Measurements from ENCODE around the gene CKM. TPM values are rescaled to one million over a fixed set of nuclear protein-coding genes. Genes with fewer than 3 reads are reported as not detected.

The CKM gene
- total and polyA plus RNA-seq, 2 of the 4 experiments (the other 2 are of a cell fraction): not detected

DNA sequence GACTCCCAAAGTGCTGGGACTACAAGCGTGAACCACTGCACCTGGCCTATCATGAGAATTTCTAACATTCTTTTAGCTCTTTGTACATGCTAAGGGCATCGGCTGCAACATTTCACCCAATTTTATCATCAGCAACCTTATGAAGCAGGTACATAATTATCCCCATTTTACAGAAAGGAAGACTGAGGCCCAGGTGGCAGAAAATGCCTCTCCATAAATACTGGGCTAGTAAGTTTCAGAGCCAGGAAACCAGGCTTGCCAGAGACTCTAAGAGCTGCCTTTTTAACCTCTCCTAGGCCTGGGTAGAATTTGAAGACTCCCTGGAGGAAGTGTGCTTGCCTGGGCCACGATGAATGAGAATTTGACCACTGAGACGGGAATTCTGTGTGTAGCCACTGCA lies 45.5 kb upstream of the CKM start:
- ATAC-seq (ENCODE audit: low read depth): no peak
- H3K4ac ChIP-seq (ENCODE audit: low read depth, low read length): no peak overlapping the region
- 88% methylated on average over 2 of the region's 4 CpGs; no CpG with 5 or more reads in 1 of the 2 experiments for WGBS, 2 experiments (ENCODE audit: extremely low coverage in 2 of 2, insufficient read length in 1 of 2)
- dilution Hi-C loops (cut with HindIII; ENCODE audit: low sequenced_read_pairs, unreplicated experiment) (no loop called here), intact Hi-C loops (cut with micrococcal nuclease) (no loop called here), in situ Hi-C loops (cut with MboI; ENCODE audit: low sequenced_read_pairs) (no loop called here)
- BruUV-seq (replicated peaks): no TSS peak
- no peak overlapping the region for H3K18ac ChIP-seq (ENCODE audit: low read depth, low read length)
- H2BK20ac ChIP-seq (ENCODE audit: low read depth, low read length): no peak overlapping the region
- no peak overlapping the region for H3K23ac ChIP-seq (ENCODE audit: low read depth, low read length)
- CTCF ChIA-PET: interaction anchor here (1.1 kb wide), 1 partner anchor 71 kb away, joined by 3 read pairs; no protein-coding TSS in a partner anchor
- H4K8ac ChIP-seq (ENCODE audit: low read depth in 2 of 2, low read length in 2 of 2): no peak overlapping the region
- H4K20me1 ChIP-seq (ENCODE audit: insufficient read depth, low read length): no peaks in the 10 kb centered on the region
- H3K27me3 ChIP-seq (ENCODE audit: control insufficient read depth, insufficient read depth, low read length): no peaks in the 10 kb centered on the region
- DNase-seq: no peak
- H3K4me1 ChIP-seq (ENCODE audit: control insufficient read depth, insufficient read depth, low read length): peaks cover 4% of the 10 kb centered on the region
- no peak overlapping the region for H2AK5ac ChIP-seq (ENCODE audit: low read depth, low read length)
- H3K79me1 ChIP-seq (ENCODE audit: low read depth in 1 of 2, low read length in 2 of 2): peaks cover 21 to 35% of the 10 kb centered on the region in 2 experiments
- H2AK9ac ChIP-seq (replicated peaks; ENCODE audit: low read depth, low read length, poor library complexity): no peak overlapping the region
- TF ChIP-seq RAD21 (IDR thresholded peaks at IDR 0.05; ENCODE audit: low read length): no peak
- H4K91ac ChIP-seq (ENCODE audit: insufficient read depth, low read depth, low read length): no peak overlapping the region
- H2AFZ ChIP-seq (replicated peaks; ENCODE audit: low read length, poor library complexity): no peak overlapping the region
- H3K4me2 ChIP-seq (ENCODE audit: low read depth, low read length): no peak overlapping the region
- no peak overlapping the region for H2BK15ac ChIP-seq (ENCODE audit: low read depth, low read length)
- peaks cover 15% of the 10 kb centered on the region for H3K36me3 ChIP-seq (ENCODE audit: control insufficient read depth, insufficient read depth, low read length)
- H3K4me3 ChIP-seq (ENCODE audit: insufficient read depth, low read depth, low read length): no peak overlapping the region
- no peak overlapping the region for H4K5ac ChIP-seq (ENCODE audit: low read depth, low read length)
- H3K9me1 ChIP-seq (ENCODE audit: insufficient read depth, low read length): peaks cover 9% of the 10 kb centered on the region
- no peak overlapping the region for H2BK120ac ChIP-seq (ENCODE audit: low read depth, low read length)
- no peak overlapping the region for H3K56ac ChIP-seq (ENCODE audit: extremely low read depth, insufficient read depth, low read length)
- no peak overlapping the region for H3K9ac ChIP-seq (ENCODE audit: low read depth, low read length)
- no peaks in the 10 kb centered on the region for H3K9me3 ChIP-seq (ENCODE audit: control insufficient read depth, insufficient read depth, low read length)
- H3K27ac ChIP-seq (ENCODE audit: insufficient read depth, low read length): no peak overlapping the region
- no peak overlapping the region for H3K14ac ChIP-seq (replicated peaks; ENCODE audit: low read depth, low read length)
- H2BK5ac ChIP-seq (ENCODE audit: low read depth, low read length, poor library complexity, severe bottlenecking): no peak overlapping the region
- POLR2A ChIA-PET (ENCODE audit: unreplicated experiment): no interaction called here

Measured in IMR-90 (cell line).